Measurements from ENCODE around the gene MED25.

MED25 gene

DNA sequence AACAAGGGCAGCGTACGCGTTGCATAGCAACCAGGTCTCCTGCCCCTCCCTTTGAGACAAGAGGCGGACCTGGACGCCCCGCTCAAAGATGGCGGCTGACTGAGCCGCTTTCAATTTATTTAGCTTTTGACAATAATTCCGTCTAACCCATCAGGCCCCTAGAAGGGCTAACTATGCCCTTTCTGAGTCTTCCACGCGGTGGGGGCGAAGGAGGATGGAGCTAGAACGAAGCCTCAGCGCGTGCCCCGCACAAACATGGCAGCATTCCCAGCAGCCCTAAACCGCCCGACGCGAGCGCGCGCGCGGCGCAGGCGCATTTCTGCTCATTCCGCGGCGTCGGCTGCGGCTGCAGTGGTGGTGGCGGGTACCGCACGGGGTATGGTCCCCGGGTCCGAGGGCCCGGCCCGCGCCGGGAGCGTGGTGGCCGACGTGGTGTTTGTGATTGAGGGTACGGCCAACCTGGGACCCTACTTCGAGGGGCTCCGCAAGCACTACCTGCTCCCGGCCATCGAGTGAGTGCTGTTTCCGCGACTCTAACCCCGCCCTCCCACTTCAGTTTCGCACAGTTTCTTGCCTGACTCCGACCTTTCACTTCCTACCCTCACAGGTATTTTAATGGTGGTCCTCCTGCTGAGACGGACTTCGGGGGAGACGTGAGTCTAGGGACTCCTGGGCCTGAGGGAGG lies at the start of gene MED25:
MED25 (plus strand) TSS at position 326 of the 685 bp plus-strand sequence; CDS start at position 379, 53 bp downstream.
- H3K9me3 Mint-ChIP-seq, result no peaks in the 10 kb centered on the region
- H3K4me3 Mint-ChIP-seq, result peak within 1 kb of the TSS; percentile 93
- peak within 1 kb of the TSS; percentile 93 for H3K27ac Mint-ChIP-seq
- peak; percentile 88 for DNase-seq (ENCODE audit: low spot score)
- H3K27me3 Mint-ChIP-seq (ENCODE audit: low read depth), result no peaks in the 10 kb centered on the region
- H3K36me3 Mint-ChIP-seq (ENCODE audit: low read depth), result peaks cover 10% of the 10 kb centered on the region
- peaks cover 25% of the 10 kb centered on the region for H3K4me1 Mint-ChIP-seq (ENCODE audit: low read depth)

GRCh38 chr19:49770529-49770928 lies 47.6 kb upstream of the MED25 start:
- DNase-seq (ENCODE audit: low spot score), result no peak

GRCh38 chr19:49771674-49772139 lies 46.4 kb upstream of the MED25 start:
- H3K4me1 Mint-ChIP-seq (ENCODE audit: low read depth), result peaks cover 23% of the 10 kb centered on the region
- no peaks in the 10 kb centered on the region for H3K27me3 Mint-ChIP-seq (ENCODE audit: low read depth)
- H3K4me3 Mint-ChIP-seq, result no peak overlapping the region
- H3K27ac Mint-ChIP-seq, result no peak overlapping the region
- no peaks in the 10 kb centered on the region for H3K9me3 Mint-ChIP-seq
- H3K36me3 Mint-ChIP-seq (ENCODE audit: low read depth), result peaks cover 13% of the 10 kb centered on the region
- DNase-seq (ENCODE audit: low spot score), result no peak

More at GRCh38 chr19:49770529-49770928, 47.6 kb upstream of the MED25 start:
- H3K27ac Mint-ChIP-seq, result no peak overlapping the region
- peaks cover 28% of the 10 kb centered on the region for H3K4me1 Mint-ChIP-seq (ENCODE audit: low read depth)
- peaks cover 13% of the 10 kb centered on the region for H3K36me3 Mint-ChIP-seq (ENCODE audit: low read depth)
- no peaks in the 10 kb centered on the region for H3K9me3 Mint-ChIP-seq
- no peaks in the 10 kb centered on the region for H3K27me3 Mint-ChIP-seq (ENCODE audit: low read depth)
- no peak overlapping the region for H3K4me3 Mint-ChIP-seq

DNA sequence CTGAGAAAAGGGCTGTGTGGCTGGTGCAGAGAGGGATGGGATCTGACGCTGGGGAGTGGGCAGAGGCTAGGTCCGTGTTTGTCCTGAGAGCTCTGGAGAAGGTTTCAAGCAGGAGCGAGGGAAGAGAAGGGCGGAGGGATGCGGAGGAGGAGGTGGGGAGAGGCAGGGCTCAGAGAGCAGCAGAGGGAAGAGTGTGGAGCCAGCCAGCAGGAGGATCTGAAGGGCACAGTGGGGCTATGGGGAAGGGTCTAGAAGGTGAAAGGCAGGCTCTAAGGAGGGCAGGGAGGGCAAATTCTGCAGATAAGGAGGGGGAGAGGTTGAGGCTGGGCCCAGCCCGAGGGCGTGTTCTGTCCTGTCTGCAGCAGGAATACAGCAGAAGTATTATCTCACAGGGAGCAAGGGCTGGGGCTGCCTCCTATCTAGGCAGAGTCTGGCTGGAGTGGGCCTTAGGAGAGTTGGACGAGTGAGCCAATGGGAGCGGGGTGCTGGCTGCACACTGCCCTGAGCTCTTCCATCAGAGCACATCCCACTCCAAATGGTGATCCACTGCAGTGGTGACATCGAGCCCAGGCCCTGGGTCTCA lies 45.1 kb upstream of the MED25 start:
- Mint-ChIP-seq H3K27ac (no peak overlapping the region), H3K4me3 (no peak overlapping the region), H3K36me3 (ENCODE audit: low read depth) (peaks cover 13% of the 10 kb centered on the region), H3K4me1 (ENCODE audit: low read depth) (peaks cover 15% of the 10 kb centered on the region), H3K9me3 (no peaks in the 10 kb centered on the region), H3K27me3 (ENCODE audit: low read depth) (no peaks in the 10 kb centered on the region)
- no peak for DNase-seq (ENCODE audit: low spot score)

DNA sequence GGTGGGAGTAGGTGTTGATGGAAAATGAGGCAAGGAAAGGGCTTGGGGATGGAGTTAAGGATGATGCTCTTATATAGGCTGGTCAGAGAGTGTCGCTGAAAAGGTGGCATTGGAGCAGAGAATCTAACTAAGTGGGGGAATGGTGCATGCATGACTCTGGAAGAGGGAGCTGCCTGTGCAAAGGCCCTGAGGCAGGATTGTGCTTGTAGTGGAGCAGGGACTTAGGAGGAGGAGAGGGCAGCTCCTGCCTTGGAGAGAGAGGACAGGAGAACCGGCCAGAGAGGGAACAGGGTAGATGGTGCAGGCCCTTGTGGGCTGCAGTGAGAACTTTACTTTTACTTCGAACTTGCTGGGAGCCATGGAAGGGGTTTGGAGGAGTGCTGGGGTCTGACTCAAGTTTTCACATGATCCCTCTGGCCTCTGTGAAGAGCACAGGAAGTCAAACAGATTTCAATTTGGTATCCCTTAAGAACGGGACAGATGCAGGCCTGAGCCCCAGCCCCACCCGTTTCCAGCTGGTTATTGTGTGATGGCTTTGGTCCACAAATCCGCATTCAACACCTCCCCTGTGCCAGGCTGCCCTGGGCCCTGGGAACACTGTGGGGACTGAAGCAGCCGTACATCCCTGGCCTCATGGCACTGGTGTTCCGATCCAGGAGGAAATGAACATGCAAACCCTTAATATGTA lies 44.3 kb upstream of the MED25 start:
- H3K27me3 Mint-ChIP-seq (ENCODE audit: low read depth), result no peaks in the 10 kb centered on the region
- DNase-seq (ENCODE audit: low spot score), result no peak
- no peaks in the 10 kb centered on the region for H3K9me3 Mint-ChIP-seq
- H3K4me1 Mint-ChIP-seq (ENCODE audit: low read depth), result peaks cover 7% of the 10 kb centered on the region
- peaks cover 13% of the 10 kb centered on the region for H3K36me3 Mint-ChIP-seq (ENCODE audit: low read depth)
- H3K27ac Mint-ChIP-seq, result no peak overlapping the region
- H3K4me3 Mint-ChIP-seq, result no peak overlapping the region

DNA sequence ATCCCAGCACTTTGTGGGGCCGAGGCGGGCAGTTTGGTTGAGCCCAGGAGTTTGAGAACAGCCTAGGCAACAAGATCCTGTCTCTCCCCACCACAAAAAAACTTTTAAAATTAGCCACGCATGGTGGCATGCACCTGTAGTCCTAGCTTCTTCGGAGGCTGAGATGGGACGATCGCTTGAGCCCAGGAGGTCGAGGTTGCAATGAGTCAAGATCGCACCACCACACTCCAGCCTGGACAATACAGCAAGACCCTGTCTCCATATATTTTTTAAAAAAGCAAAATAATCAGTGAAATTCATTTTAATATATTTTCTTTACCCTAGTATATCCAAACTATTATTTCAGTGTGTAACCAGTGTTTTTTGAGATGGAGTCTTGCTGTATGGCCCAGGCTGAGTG lies 43.1 kb upstream of the MED25 start:
- H3K36me3 Mint-ChIP-seq (ENCODE audit: low read depth), result peaks cover 17% of the 10 kb centered on the region
- H3K9me3 Mint-ChIP-seq, result no peaks in the 10 kb centered on the region
- H3K4me3 Mint-ChIP-seq, result no peak overlapping the region
- H3K27me3 Mint-ChIP-seq (ENCODE audit: low read depth), result no peaks in the 10 kb centered on the region
- no peak for DNase-seq (ENCODE audit: low spot score)
- no peak overlapping the region for H3K27ac Mint-ChIP-seq
- H3K4me1 Mint-ChIP-seq (ENCODE audit: low read depth), result peaks cover 8% of the 10 kb centered on the region

- Mint-ChIP-seq H3K36me3 (ENCODE audit: low read depth) (peaks cover 14% of the 10 kb centered on the region), H3K27ac (no peak overlapping the region), H3K4me3 (no peak overlapping the region), H3K4me1 (ENCODE audit: low read depth) (peaks cover 9% of the 10 kb centered on the region), H3K27me3 (ENCODE audit: low read depth) (no peaks in the 10 kb centered on the region), H3K9me3 (no peaks in the 10 kb centered on the region)
- DNase-seq (ENCODE audit: low spot score), result no peak
These were observed 42.2 kb upstream of the MED25 start for GRCh38 chr19:49775742-49776370.

DNA sequence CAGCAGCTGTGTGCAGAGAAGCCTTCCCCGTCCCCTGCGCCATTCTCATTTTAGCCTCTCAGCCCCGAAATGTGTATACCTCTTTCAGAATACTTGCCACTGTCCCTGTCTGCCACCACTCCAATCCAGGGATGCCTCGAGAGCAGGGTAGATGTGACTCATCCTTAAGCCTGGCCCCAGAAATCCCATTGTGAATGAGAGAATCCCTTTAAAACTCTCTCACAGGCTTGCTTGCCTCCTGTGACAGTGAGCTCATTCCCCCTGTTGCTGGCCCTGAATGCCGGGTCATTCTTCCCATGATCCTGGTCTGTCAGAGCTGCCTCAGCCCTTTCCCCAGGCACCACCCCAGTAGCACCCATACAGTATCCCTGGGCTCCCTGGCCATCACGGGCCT lies 41.7 kb upstream of the MED25 start:
- Mint-ChIP-seq H3K27ac (no peak overlapping the region), H3K9me3 (no peaks in the 10 kb centered on the region), H3K4me3 (no peak overlapping the region), H3K4me1 (ENCODE audit: low read depth) (peaks cover 9% of the 10 kb centered on the region), H3K27me3 (ENCODE audit: low read depth) (no peaks in the 10 kb centered on the region), H3K36me3 (ENCODE audit: low read depth) (peaks cover 17% of the 10 kb centered on the region)
- DNase-seq (ENCODE audit: low spot score), result no peak

- Mint-ChIP-seq H3K36me3 (ENCODE audit: low read depth) (peaks cover 28% of the 10 kb centered on the region), H3K4me1 (ENCODE audit: low read depth) (peaks cover 6% of the 10 kb centered on the region), H3K4me3 (no peak overlapping the region), H3K27me3 (ENCODE audit: low read depth) (no peaks in the 10 kb centered on the region), H3K9me3 (no peaks in the 10 kb centered on the region), H3K27ac (no peak overlapping the region)
- no peak for DNase-seq (ENCODE audit: low spot score)
These were observed 38.1 kb upstream of the MED25 start for GRCh38 chr19:49779731-49780555.

- no peak for DNase-seq (ENCODE audit: low spot score)
- Mint-ChIP-seq H3K9me3 (no peaks in the 10 kb centered on the region), H3K36me3 (ENCODE audit: low read depth) (peaks cover 33% of the 10 kb centered on the region), H3K4me3 (no peak overlapping the region), H3K4me1 (ENCODE audit: low read depth) (peaks cover 6% of the 10 kb centered on the region), H3K27ac (peak overlapping the region; percentile 52), H3K27me3 (ENCODE audit: low read depth) (no peaks in the 10 kb centered on the region)
These were observed 37.2 kb upstream of the MED25 start for GRCh38 chr19:49780861-49781260.

DNA sequence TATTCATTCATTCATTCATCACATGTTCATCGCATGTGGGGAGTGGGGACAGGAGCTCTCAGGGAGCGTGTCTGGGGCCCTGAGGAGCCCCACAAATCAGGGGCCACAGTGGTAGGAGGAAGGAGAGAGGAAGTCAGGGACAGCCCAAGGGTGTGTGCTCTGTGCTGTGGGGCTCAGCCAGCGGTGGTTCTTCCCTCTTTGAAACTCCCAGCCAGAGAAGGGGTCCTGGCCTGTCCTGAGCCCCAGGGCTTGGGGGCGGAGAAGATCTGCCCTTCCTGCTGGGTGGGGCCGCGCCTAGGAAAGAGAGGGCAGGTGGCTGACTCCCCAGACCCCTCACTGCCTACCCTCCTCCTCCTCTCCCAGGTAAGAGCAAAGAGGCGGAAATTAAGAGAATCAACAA lies 36.7 kb upstream of the MED25 start:
- Mint-ChIP-seq H3K27ac (no peak overlapping the region), H3K4me1 (ENCODE audit: low read depth) (peaks cover 6% of the 10 kb centered on the region), H3K36me3 (ENCODE audit: low read depth) (peaks cover 36% of the 10 kb centered on the region), H3K27me3 (ENCODE audit: low read depth) (no peaks in the 10 kb centered on the region), H3K4me3 (no peak overlapping the region), H3K9me3 (no peaks in the 10 kb centered on the region)
- DNase-seq (ENCODE audit: low spot score), result no peak

- Mint-ChIP-seq H3K27me3 (ENCODE audit: low read depth) (no peaks in the 10 kb centered on the region), H3K4me1 (ENCODE audit: low read depth) (peaks cover 6% of the 10 kb centered on the region), H3K4me3 (no peak overlapping the region), H3K9me3 (no peaks in the 10 kb centered on the region), H3K27ac (no peak overlapping the region), H3K36me3 (ENCODE audit: low read depth) (peaks cover 41% of the 10 kb centered on the region)
- no peak for DNase-seq (ENCODE audit: low spot score)
These were observed 35.6 kb upstream of the MED25 start for GRCh38 chr19:49782515-49782914.

DNA sequence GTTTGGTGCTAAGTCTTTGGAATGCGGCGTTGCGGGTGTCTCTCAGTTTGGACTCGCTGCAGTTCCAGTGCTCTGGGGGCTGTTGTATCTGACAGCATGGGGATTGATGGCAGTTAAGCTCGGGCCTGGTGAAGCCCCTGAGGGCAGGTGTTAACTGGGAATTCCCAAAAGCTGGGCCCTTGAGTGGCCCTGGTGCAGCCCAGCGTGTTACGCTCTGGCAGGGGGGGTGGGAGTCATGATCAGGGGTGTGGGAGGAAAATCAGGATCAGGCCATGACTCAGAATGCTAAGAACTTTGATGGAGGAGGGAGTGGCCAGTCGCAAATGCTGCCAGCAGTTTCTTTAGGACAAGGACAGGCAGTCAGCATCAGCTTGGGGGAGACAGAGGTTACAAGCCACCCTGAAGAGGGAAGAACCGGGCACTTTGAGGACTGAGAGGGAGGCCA lies 31.7 kb upstream of the MED25 start:
- Mint-ChIP-seq H3K27ac (no peak overlapping the region), H3K9me3 (no peaks in the 10 kb centered on the region), H3K4me1 (ENCODE audit: low read depth) (no peaks in the 10 kb centered on the region), H3K4me3 (no peak overlapping the region), H3K36me3 (ENCODE audit: low read depth) (peaks cover 47% of the 10 kb centered on the region), H3K27me3 (ENCODE audit: low read depth) (no peaks in the 10 kb centered on the region)
- no peak for DNase-seq (ENCODE audit: low spot score)
